Choroid plexus epithelial cell (primary cell): ENCODE measurements around the gene LGALS4.
"Not testable (repeated sequence)": the region's sequence is repeated elsewhere in the genome, so short reads cannot be mapped to it uniquely, and the experiment has no call there.

Experiments
- DNase-seq: peaks from one replicate; pipeline ENCODE4 v3.0.0-alpha.2; 2010; ENCODE audit warnings: low read depth
- H3K4me3 ChIP-seq: 2 replicates; pipeline ENCODE4 v1.5.1; 2011; ENCODE audit warnings: low read depth, mild to moderate bottlenecking, control low read depth, low read length, moderate library complexity
- CTCF ChIP-seq: conservative IDR thresholded peaks from 2 replicates; pipeline ENCODE4 v1.5.1; 2011; ENCODE audit warnings: low read depth, mild to moderate bottlenecking, control low read depth, inconsistent platforms, low read length, moderate library complexity

Gene LGALS4

DNA sequence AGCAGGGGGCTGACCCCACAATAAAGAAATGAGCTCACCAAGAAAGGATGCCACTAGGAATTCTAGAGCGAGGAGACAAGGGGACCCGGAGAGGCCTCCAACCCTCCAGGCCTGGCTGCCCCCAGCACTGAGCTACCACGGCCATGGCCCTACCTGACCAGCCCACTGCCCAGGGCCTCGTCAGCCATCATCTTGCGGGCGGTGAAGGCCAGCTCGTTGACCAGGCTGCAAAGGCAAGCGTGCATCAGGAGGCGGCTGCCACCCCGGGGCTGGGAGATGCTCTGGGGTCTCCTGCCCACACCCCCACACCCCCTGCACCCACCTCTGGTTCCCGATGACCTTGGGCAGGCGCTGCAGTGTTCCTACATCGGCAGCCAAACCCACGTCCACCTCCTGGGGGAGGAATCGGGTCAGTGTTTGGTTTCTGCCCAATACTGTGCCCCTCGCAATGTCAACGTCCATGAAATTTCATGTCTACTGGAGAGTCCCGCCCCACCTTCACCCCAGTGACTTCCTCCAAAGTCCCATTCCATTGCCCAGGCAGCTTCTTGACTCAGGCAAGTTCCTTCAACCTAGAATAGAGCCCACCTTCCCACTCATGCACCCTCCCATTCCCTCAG is 3.5 kb upstream of the LGALS4 start:
- no peak for DNase-seq
- no peak overlapping the region for H3K4me3 ChIP-seq
- no peak for TF ChIP-seq CTCF

DNA sequence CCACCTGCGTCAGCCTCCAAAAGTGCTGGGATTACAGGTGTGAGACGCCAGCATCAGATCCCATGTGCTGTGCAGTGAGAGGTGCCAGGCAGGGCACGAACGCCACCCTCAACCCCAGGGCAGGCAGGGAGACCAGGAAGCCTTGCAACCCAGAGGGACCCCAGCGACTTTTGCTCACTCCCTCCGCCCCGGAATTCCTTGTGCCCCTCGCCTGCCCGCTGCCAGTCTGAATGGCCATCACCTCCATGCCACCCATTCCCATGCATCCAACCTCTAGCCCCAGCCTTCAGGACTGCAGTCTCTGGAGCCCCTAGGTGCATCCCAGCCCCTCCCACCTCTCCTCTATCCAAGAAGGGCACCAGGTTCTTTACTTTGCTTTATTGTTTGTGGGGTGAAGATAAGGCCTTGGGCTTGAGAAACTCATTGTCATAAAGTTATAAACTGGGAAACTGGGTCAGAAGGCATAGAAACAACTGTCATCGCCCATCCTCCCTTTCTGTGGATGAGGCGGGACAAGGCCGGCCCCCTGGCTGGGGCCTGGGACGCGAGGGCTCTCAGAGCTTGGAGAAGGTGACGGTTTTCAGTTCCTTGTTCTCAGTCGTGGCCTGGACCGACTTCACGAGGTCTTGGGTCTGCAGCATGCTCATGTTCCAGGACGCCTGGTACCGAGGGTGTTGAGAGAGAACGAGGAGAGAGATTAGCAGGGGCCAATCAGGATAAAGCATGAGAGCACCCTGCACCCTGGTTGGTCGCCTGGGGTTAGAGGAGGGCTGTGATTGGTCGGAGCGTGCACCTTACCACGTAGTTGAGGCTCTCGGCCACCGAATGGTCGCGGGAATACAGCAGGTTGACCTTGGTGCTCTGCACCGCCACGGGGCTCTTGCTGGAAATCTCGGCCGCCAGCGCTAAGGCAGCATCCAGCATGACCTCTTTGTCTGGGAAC is 2.6 kb upstream of the LGALS4 start:
- no peak overlapping the region for H3K4me3 ChIP-seq
- no peak for DNase-seq
- no peak for TF ChIP-seq CTCF

DNA sequence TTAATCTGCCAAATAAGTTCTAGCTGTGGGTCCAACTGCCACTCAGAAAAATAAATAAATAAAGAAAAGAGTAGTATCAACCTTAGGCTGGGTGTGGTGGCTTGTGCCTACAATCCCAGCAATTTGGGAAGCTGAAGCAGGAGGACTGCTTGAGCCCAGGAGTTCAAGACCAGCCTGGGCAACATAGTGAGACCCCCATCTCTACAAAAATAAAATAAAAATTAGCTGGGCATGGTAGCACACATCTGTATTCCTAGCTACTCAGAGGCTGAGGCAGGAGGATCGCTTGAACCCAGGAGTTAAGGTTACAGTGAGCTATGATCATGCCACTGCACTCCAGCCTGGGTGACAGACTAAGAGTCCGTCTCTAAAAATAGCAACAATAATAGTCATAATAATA is 1.2 kb upstream of the LGALS4 start:
- not testable (repeated sequence) for DNase-seq, H3K4me3 ChIP-seq

DNA sequence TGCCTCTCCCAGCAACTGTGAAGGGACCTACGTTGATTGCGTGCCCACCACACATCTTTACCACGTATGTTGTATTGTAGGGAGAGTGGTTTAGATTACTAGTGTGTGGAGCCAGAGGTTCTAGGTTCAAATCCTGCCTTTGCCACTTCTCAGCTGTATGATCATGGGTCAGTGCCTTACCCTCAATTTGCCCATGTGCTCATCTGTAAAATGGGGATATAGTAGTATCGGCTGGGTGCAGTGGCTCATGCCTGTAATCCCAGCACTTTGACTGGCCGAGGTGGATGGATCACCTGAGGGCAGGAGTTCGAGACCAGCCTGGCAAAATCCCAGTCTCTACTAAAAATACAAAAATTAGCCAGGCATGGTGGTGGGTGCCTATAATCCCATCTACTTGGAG is 578 bp upstream of the LGALS4 start:
- no peak for DNase-seq
- TF ChIP-seq CTCF = no peak
- no peak overlapping the region for H3K4me3 ChIP-seq

DNA sequence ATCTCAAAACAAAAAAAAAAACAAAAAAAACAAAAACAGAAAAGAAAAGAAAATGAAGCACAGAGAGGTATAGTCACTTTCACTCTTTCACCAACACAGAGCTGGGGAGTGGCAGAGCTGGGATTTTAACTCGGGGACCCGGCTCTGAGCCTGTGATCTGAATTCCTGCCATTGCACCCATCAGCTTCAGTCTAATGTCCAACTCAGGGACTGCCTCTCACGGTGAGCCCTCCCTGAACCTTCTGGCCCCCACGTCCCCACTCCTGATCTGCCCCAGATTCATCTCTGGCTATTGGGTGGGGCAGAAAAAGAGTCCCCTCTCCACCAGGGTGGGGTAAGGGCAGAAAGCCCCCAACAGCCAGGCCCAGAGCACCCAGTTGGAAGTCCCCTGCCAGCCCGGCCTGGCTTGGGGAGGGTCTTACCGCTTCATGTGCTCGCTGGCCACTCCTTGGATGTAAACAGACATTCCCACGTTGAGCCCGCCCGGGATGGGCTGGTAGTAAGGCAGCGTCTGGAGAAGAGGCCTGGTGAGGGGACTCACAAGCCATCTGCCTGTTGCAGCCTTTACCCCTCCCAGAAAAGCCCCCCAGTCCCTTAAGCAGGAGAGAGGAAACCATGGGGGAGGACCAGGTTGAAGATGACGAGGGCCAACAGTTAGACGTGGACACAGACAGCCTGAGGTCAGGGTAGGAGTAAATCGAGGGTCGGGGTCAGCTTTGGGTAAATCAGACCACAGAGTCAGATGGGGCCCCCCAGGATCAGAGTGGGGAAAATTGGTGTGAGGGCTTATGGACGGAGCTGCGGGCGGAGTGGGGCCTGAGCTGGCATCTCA is 520 bp downstream of the LGALS4 start:
- H3K4me3 ChIP-seq = no peak overlapping the region
- TF ChIP-seq CTCF = no peak
- no peak for DNase-seq

- no peak overlapping the region for H3K4me3 ChIP-seq
- no peak for DNase-seq
These were observed 3.0 kb downstream of the LGALS4 start for GRCh38 chr19:38809592-38810252.

More at GRCh38 chr19:38809592-38810252, 3.0 kb downstream of the LGALS4 start:
- TF ChIP-seq CTCF = no peak
